Mammary epithelial cell (primary cell): ENCODE results near the gene PYDC1.

ENCODE experiments used
- CTCF ChIP-seq, 2 donors: IDR thresholded peaks in 1 of 2; conservative IDR thresholded peaks in 1 of 2; 2 replicates each; pipeline ENCODE4 v1.5.1; 2011 to 2012; ENCODE audit warnings: inconsistent platforms in 2 of 2, low read length in 2 of 2, mild to moderate bottlenecking in 2 of 2, control low read depth in 1 of 2, low read depth in 1 of 2; ENCODE audit not compliant: insufficient read depth in 1 of 2; ENCODE audit errors: extremely low read depth in 1 of 2
- EZH2 ChIP-seq: IDR thresholded peaks from 2 replicates; pipeline ENCODE4 v1.6.1; 2012; ENCODE audit warnings: low read length, inconsistent platforms, borderline replicate concordance

- TF ChIP-seq CTCF (conservative IDR thresholded peaks at IDR 0.05 in 1 of 2, IDR thresholded peaks at IDR 0.05 in 1 of 2; ENCODE audit: extremely low read depth in 1 of 2, insufficient read depth in 1 of 2, low read depth in 1 of 2, low read length in 2 of 2): no peak
- no peak for TF ChIP-seq EZH2
Observed at GRCh38 chr16:31260136-31260931, 43.4 kb upstream of the PYDC1 start.
